Adrenal gland (tissue), 5 donors: Measurements from ENCODE around the gene TIMM44.

Experiments used
- CTCF ChIP-seq, 6 experiments: fragments of 450-650 bp in 4 of 6; fragments of 200-600 bp in 2 of 6; sonication (generic) in 1 of 6; IDR thresholded peaks; 1 replicate in 5 of 6; 2 replicates in 1 of 6; pipeline versions ENCODE4 v1.5.1 to v1.8.0; 2016 to 2021; ENCODE audit warnings: antibody characterized with exemption in 6 of 6, mild to moderate bottlenecking in 2 of 6, moderate library complexity in 1 of 6
- POLR2A ChIP-seq, 2 donors: fragments of 450-650 bp; IDR thresholded peaks; one replicate each; pipeline ENCODE4 v1.6.1; 2017; ENCODE audit warnings: antibody characterized with exemption in 2 of 2, mild to moderate bottlenecking in 2 of 2, moderate library complexity in 1 of 2
- donor health status: DM: no; HTN: no; CAD: no.

- TF ChIP-seq CTCF (IDR thresholded peaks at IDR 0.05) = no peak
- no peak for TF ChIP-seq POLR2A (IDR thresholded peaks at IDR 0.05)
Measured at GRCh38 chr19:7988307-7988706, 44.8 kb upstream of the TIMM44 start.
